Stimulated activated naive CD8-positive, alpha-beta T cell treated with anti-CD3 and anti-CD28 coated beads, Interleukin-15, Interleukin-2, amounts not matched to agents 100 ng/mL and 50 ng/mL, for 24 hours (primary cell): ENCODE measurements around the gene ANKRD40.
"Not testable (repeated sequence)": the region's sequence is repeated elsewhere in the genome, so short reads cannot be mapped to it uniquely, and the experiment has no call there.

Experiments
- H3K27ac Mint-ChIP-seq: one replicate; pipeline ENCODE4 v1.8.0; 2021; ENCODE audit warnings: mild to moderate bottlenecking, mixed read lengths
- H3K27me3 Mint-ChIP-seq: one replicate; pipeline ENCODE4 v1.8.0; 2021; ENCODE audit warnings: mixed read lengths
- H3K36me3 Mint-ChIP-seq: one replicate; pipeline ENCODE4 v1.8.0; 2021; ENCODE audit warnings: low read depth, mixed read lengths
- H3K4me1 Mint-ChIP-seq: one replicate; pipeline ENCODE4 v1.8.0; 2021; ENCODE audit warnings: low read depth, mixed read lengths
- H3K4me3 Mint-ChIP-seq: one replicate; pipeline ENCODE4 v1.8.0; 2021; ENCODE audit warnings: mild to moderate bottlenecking, mixed read lengths
- H3K9me3 Mint-ChIP-seq: one replicate; pipeline ENCODE4 v1.8.0; 2021; ENCODE audit warnings: mixed read lengths

The ANKRD40 gene

DNA sequence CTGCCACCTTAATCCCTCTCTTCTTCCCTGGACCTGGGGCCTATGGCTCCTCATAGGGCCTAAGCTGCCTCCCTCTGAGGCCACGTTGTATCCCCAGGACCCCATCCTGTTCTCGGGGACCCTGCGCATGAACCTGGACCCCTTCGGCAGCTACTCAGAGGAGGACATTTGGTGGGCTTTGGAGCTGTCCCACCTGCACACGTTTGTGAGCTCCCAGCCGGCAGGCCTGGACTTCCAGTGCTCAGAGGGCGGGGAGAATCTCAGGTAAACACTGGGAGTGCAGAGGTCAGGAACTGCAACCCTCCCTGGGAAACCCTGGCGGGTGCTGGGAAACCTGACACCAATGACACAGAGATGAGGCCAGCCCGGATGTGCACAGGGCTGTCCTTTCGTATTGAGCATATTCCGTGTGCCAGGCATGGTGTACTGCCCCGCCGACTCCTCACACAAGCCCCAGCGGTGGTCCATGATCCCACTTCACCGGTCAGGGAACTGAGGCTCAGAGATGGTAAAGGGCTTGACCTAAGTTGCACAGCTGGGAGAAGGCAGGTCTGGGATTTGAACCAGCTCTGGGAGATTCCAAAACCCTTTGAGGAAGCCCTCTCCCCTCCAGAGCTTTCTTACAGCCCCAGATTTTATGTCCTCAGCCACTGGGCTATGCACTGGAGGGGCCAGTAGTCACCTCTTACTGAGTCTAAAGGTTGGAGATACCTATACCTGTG, 22.9 kb downstream of the ANKRD40 start:
- Mint-ChIP-seq H3K27me3 (peaks cover 15% of the 10 kb centered on the region), H3K36me3 (no peaks in the 10 kb centered on the region), H3K4me3 (no peak overlapping the region), H3K9me3 (no peaks in the 10 kb centered on the region), H3K27ac (no peak overlapping the region), H3K4me1 (peaks cover 4% of the 10 kb centered on the region)

DNA sequence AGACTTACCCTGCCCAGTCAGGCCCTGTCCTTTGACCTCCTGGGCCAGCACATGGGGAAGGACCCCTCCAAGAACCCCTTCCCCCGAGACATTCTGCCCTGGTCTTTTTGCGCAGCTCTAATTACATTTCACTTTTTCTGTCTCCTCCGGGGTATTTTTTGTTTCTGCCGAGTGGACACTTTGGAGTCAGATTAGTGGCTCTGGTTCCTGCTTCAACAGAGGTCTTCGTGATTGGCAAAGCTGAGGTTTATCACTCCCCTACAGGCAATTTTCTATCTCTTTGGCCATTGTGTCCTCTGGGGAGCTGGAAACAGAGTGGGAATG, 23.5 kb downstream of the ANKRD40 start:
- Mint-ChIP-seq H3K9me3 (no peaks in the 10 kb centered on the region), H3K36me3 (no peaks in the 10 kb centered on the region), H3K27me3 (peaks cover 16% of the 10 kb centered on the region), H3K4me3 (no peak overlapping the region), H3K4me1 (peaks cover 4% of the 10 kb centered on the region), H3K27ac (no peak overlapping the region)

DNA sequence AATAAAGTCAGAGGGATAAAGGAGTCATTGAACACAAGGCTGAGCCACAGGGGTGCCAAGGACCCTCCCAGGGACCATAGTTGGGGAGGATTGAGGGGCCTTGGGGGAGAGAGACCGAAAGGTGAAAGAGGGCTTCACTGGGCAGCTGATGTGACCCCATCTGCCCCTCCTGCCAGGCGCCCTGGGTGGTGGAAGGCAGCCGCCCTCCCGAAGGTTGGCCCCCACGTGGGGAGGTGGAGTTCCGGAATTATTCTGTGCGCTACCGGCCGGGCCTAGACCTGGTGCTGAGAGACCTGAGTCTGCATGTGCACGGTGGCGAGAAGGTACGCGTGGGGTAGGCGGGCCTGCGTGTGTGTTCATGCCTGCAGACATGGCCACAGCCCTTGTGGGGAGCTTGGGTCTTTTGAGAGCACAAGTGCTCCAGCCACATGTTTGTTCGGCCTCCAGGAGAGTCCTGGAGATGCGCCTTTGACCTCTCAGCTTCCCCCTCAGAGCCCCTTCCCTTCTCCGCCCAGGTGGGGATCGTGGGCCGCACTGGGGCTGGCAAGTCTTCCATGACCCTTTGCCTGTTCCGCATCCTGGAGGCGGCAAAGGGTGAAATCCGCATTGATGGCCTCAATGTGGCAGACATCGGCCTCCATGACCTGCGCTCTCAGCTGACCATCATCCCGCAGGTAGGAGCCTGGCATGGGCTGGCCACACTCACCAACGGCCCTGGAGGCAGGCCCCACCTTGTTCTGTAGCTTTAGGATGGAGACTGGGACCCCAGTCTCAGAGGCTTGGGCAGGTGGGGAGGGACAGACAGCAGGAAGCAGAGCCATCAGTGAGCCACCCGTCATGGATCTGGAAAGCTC, 24.1 kb downstream of the ANKRD40 start:
- Mint-ChIP-seq H3K4me3 (no peak overlapping the region), H3K27me3 (peaks cover 16% of the 10 kb centered on the region), H3K9me3 (no peaks in the 10 kb centered on the region), H3K4me1 (peaks cover 4% of the 10 kb centered on the region), H3K36me3 (no peaks in the 10 kb centered on the region), H3K27ac (no peak overlapping the region)

GRCh38 chr17:50682938-50683337, 24.8 kb downstream of the ANKRD40 start:
- no peak overlapping the region for H3K4me3 Mint-ChIP-seq
- H3K27me3 Mint-ChIP-seq: peaks cover 16% of the 10 kb centered on the region
- H3K36me3 Mint-ChIP-seq: no peaks in the 10 kb centered on the region
- H3K9me3 Mint-ChIP-seq: no peaks in the 10 kb centered on the region
- H3K4me1 Mint-ChIP-seq: peaks cover 4% of the 10 kb centered on the region
- no peak overlapping the region for H3K27ac Mint-ChIP-seq

DNA sequence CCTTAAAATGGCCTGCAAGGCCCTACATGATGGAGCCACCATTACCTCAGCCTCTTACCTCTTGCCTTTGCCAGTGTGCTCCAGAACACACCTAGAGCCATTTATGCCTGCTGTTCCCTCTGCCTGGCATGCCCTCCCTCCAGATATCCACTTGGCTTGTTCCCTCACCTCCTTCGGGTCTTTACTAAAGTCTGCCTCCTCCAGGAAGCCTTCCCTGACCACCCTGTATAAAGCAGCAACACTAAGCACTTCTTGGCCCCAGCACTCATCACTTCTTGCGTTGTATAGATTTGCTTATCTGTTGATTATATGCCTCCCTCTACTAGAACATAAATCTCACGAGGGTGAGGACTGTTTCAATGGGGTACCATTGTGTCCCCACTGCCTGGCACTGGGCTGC, 25.3 kb downstream of the ANKRD40 start:
- Mint-ChIP-seq H3K4me3 (no peak overlapping the region), H3K36me3 (no peaks in the 10 kb centered on the region), H3K27ac (no peak overlapping the region), H3K4me1 (peaks cover 4% of the 10 kb centered on the region), H3K27me3 (peaks cover 16% of the 10 kb centered on the region), H3K9me3 (no peaks in the 10 kb centered on the region)

DNA sequence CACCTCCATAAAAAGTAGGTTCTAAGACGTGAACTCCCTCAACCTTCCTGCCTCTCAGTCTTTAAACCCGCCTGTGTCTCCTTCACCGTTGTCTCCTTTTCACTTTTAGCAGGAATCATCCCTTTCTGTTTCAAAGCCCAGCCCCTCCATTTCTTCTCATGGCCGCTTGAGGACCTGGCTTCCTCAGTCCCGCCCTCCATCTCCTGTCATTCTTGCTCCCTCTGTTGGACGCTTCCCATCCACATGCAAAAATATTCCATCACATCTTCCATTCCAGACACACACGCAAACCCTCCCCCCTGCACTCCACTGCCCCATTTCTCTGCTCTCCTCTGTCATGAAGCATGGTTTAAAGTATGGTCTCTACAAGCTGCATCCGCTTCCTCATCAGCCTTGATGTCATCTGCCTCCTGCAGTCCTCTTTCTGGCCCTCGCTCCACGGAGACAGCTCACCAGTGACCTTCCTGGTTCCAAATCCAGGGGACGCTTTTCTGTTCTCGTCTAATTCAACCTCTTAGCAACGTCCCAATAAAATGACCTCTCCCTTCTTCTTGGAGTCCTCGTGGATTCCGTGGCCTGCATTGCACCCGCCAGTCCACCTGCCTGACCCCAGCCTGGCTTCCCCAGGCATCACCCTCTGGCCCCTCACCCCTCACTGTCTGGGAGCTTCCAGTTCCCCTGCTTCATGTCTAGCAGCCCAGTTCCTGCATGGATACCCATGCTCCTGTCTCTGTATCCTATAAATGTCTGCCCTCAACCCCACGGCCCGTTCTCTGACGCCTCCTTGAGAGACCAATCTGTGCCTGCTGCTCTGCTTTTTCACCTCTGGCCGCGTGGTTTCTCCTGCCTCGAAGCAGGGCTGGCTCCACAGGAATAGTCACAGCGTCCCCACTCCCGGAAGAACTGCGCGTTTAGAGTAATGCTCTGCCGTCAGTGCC, 26.2 kb downstream of the ANKRD40 start:
- Mint-ChIP-seq H3K27me3 (peaks cover 16% of the 10 kb centered on the region), H3K4me1 (peaks cover 4% of the 10 kb centered on the region), H3K9me3 (no peaks in the 10 kb centered on the region), H3K36me3 (no peaks in the 10 kb centered on the region), H3K27ac (no peak overlapping the region), H3K4me3 (no peak overlapping the region)

DNA sequence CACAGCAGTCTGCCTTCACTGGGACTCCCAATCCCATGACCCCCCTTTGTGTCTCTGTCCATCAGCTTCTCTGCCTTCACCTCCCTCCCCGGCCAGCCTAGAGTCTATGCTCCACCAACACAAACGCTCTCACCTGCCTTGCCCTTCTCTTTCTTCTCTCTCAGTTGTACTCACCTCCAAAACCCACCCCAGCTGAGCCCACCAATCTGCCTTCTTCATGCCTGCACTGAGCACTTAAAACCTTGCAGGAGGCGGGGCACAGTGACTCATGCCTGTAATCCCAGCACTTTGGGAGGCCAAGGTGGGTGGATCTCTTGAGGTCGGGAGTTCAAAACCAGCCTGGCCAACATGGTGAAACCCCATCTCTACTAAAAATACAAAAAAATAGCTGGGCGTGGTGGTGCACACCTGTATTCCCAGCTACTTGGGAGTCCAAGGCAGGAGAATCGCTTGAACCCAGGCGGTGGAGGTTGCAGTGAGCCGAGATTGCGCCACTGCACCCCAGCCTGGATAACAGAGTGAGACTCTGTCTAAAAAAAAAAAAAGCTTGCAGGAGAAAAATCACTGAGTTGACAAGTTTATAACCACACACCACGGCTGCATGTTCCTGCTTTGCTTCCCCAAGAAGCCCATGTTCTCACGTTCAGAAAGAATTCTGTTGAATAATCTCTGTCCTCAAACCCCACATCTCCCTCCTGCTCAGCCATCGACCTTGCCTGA, 27.0 kb downstream of the ANKRD40 start:
- H3K9me3 Mint-ChIP-seq, H3K4me3 Mint-ChIP-seq, H3K4me1 Mint-ChIP-seq, H3K27ac Mint-ChIP-seq, H3K36me3 Mint-ChIP-seq: not testable (repeated sequence)
- peaks cover 16% of the 10 kb centered on the region for H3K27me3 Mint-ChIP-seq

DNA sequence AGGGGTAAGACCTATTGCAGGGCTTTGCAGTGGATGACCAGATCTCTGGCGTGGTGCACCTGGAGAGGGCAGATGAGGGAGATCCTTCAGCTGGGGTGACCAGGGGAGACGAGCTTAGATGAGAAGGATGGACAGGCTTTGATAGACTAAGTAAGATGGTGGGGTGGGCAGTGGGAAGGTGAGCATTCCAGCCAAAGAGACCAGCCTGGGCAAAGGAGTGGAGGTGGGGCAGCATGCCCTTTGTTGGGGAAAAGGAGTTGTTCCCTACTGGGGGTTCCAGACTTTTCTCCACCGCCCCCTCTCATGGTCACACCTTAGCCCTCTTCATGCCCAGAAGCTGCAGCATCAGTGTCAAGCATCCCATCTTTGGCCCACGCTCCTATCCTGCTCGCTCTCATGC, 27.6 kb downstream of the ANKRD40 start:
- Mint-ChIP-seq H3K27ac (no peak overlapping the region), H3K4me1 (peaks cover 4% of the 10 kb centered on the region), H3K4me3 (no peak overlapping the region), H3K27me3 (peaks cover 16% of the 10 kb centered on the region), H3K36me3 (no peaks in the 10 kb centered on the region), H3K9me3 (no peaks in the 10 kb centered on the region)

DNA sequence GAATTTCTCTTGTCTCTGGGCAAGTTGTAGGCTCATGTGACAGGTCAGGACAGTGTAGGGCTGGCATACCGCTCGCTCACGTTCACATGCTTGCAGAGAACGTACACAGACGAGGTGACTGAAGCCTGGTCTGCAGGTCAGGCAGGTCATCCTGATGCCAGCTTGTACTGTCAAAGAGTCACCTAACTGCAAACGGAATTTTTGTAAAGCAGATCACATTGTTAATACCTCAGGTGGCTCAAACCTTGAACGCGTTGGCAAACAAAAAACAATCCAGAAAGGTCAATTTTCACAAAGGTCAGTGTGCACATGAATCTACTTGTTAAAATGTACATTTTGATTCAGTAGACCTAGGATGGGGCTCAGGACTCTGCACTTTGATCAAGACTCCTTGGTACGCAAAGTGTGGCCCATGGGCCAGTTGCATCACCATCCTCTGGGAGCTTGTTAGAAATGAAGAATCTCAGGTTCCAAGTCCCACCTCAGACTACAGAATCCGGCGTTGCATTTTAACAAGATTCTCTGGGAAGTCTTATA, 28.6 kb downstream of the ANKRD40 start:
- Mint-ChIP-seq H3K4me3 (no peak overlapping the region), H3K36me3 (no peaks in the 10 kb centered on the region), H3K4me1 (peaks cover 4% of the 10 kb centered on the region), H3K27me3 (peaks cover 16% of the 10 kb centered on the region), H3K9me3 (no peaks in the 10 kb centered on the region), H3K27ac (no peak overlapping the region)

DNA sequence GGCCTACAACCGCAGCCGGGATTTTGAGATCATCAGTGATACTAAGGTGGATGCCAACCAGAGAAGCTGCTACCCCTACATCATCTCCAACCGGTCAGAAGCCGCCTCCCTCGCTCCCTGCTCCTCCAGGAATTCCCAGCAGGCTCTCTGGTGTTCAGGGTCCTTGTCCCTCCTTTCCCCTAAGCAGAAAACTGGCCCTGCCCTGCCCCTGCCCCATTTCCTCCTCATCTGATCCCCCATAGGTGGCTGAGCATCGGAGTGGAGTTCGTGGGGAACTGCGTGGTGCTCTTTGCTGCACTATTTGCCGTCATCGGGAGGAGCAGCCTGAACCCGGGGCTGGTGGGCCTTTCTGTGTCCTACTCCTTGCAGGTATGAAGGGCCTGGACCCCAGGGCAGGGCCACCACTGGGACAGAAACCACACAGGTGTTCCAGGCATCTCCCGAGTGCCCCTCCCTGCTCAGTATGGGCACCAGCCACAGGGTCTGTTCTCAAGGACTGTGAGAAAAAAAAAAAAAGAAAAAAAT, 29.8 kb downstream of the ANKRD40 start:
- Mint-ChIP-seq H3K9me3 (no peaks in the 10 kb centered on the region), H3K36me3 (no peaks in the 10 kb centered on the region), H3K27ac (no peak overlapping the region), H3K4me3 (no peak overlapping the region), H3K27me3 (peaks cover 16% of the 10 kb centered on the region), H3K4me1 (peaks cover 4% of the 10 kb centered on the region)

GRCh38 chr17:50676065-50676975, 31.4 kb downstream of the ANKRD40 start:
- H3K27me3 Mint-ChIP-seq: peaks cover 8% of the 10 kb centered on the region
- H3K4me1 Mint-ChIP-seq: peaks cover 3% of the 10 kb centered on the region
- no peaks in the 10 kb centered on the region for H3K9me3 Mint-ChIP-seq
- H3K27ac Mint-ChIP-seq: no peak overlapping the region
- H3K36me3 Mint-ChIP-seq: no peaks in the 10 kb centered on the region
- H3K4me3 Mint-ChIP-seq: no peak overlapping the region

- no peaks in the 10 kb centered on the region for H3K9me3 Mint-ChIP-seq
- H3K4me3 Mint-ChIP-seq: no peak overlapping the region
- no peak overlapping the region for H3K27ac Mint-ChIP-seq
- H3K4me1 Mint-ChIP-seq: no peaks in the 10 kb centered on the region
- H3K36me3 Mint-ChIP-seq: no peaks in the 10 kb centered on the region
- peaks cover 5% of the 10 kb centered on the region for H3K27me3 Mint-ChIP-seq
These were observed 32.1 kb downstream of the ANKRD40 start for GRCh38 chr17:50675627-50676026.

- Mint-ChIP-seq H3K4me3 (no peak overlapping the region), H3K27ac (no peak overlapping the region), H3K9me3 (no peaks in the 10 kb centered on the region), H3K36me3 (no peaks in the 10 kb centered on the region), H3K27me3 (peaks cover 5% of the 10 kb centered on the region), H3K4me1 (no peaks in the 10 kb centered on the region)
These were observed 32.5 kb downstream of the ANKRD40 start for GRCh38 chr17:50675190-50675589.
